A549 (cell line): Measurements from ENCODE around the gene AP3D1. TPM values are rescaled to one million over a fixed set of nuclear protein-coding genes. Genes with fewer than 3 reads are reported as not detected.

Experiments
- ATAC-seq, 2 experiments: fragments of 200-7000 bp in 1 of 2; fragments of >200 bp in 1 of 2; cut with Nextera tagmentation in 1 of 2; cut with Tn5 transposase in 1 of 2; 3 replicates each; pipeline versions ENCODE4 v1.8.0 to v1.9.1; 2018 to 2020; ENCODE audit warnings: mild to moderate bottlenecking in 1 of 2, moderate library complexity in 1 of 2
- CTCF ChIA-PET: fragments of 300-600 bp; sonication (Branson Sonifier 250); formaldehyde crosslinking; extraction: SDS; loops from one replicate; lab custom pipeline; 2021; ENCODE audit warnings: antibody characterized with exemption, inconsistent platforms; lab: Yijun Ruan, JAX
- POLR2A ChIA-PET: fragments of 350-600 bp; formaldehyde crosslinking; extraction: SDS; loops from one replicate; lab custom pipeline; 2021; ENCODE audit warnings: antibody characterized with exemption, inconsistent platforms; lab: Yijun Ruan, JAX
- DNase-seq, 2 experiments: peaks; one replicate each; pipeline versions ENCODE4 v3.0.0 to v3.0.0-alpha.2; 2011 to 2016; ENCODE audit warnings: low read depth in 1 of 2, low spot score in 1 of 2
- FAIRE-seq: peaks from 2 replicates; lab custom pipeline; 2011; peaks lifted over from hg19 to GRCh38; lab: Jason Lieb, UNC
- H3K27ac ChIP-seq, 2 experiments: fragments of >200 bp; sonication (Bioruptor Twin); formaldehyde crosslinking; 3 replicates each; pipeline ENCODE4 v1.5.1; 2016 to 2017
- H3K4me1 ChIP-seq: fragments of >200 bp; sonication (Bioruptor Twin); formaldehyde crosslinking; 3 replicates; pipeline ENCODE4 v1.6.1; 2016
- H3K4me2 ChIP-seq: fragments of >200 bp; sonication (Bioruptor Twin); formaldehyde crosslinking; 3 replicates; pipeline ENCODE4 v1.6.1; 2016
- H3K4me3 ChIP-seq: fragments of >200 bp; sonication (Bioruptor Twin); formaldehyde crosslinking; 3 replicates; pipeline ENCODE4 v1.5.1; 2016
- H3K9me3 ChIP-seq: fragments of >200 bp; sonication (Bioruptor Twin); formaldehyde crosslinking; 3 replicates; pipeline ENCODE4 v1.6.1; 2016
- BHLHE40 ChIP-seq: IDR thresholded peaks from 2 replicates; pipeline ENCODE4 v1.6.1; 2012; ENCODE audit warnings: low read depth, low read length, inconsistent platforms
- CBX8 ChIP-seq: fragments of 200-600 bp; sonication (generic); IDR thresholded peaks from 2 replicates; pipeline ENCODE4 v1.6.1; 2016
- CHD2 ChIP-seq: fragments of 150-350 bp; IDR thresholded peaks from 2 replicates; pipeline ENCODE4 v1.6.1; 2014; ENCODE audit warnings: low read length; ENCODE audit not compliant: partially characterized antibody
- CHD4 ChIP-seq: fragments of 200-600 bp; sonication (generic); IDR thresholded peaks from 2 replicates; pipeline ENCODE4 v1.6.1; 2016; ENCODE audit warnings: antibody characterized with exemption, mild to moderate bottlenecking, borderline replicate concordance
- EHF ChIP-seq: fragments of 250-450 bp; sonication (Bioruptor Pico); IDR thresholded peaks from 2 replicates; pipeline ENCODE4 v1.5.0; 2020; ENCODE audit warnings: mild to moderate bottlenecking
- EP300 ChIP-seq, 2 experiments: fragments of >200 bp; sonication (Bioruptor Twin); formaldehyde crosslinking; IDR thresholded peaks; 2 replicates in 1 of 2; 3 replicates in 1 of 2; pipeline ENCODE4 v1.6.1; 2016 to 2017
- ESRRA ChIP-seq: fragments of 150-350 bp; IDR thresholded peaks from 2 replicates; pipeline ENCODE4 v1.6.1; 2014; ENCODE audit warnings: mild to moderate bottlenecking, low read length, borderline replicate concordance
- FOSL2 ChIP-seq, 2 experiments: fragments of 450-650 bp in 1 of 2; fragments of >200 bp in 1 of 2; sonication (Bioruptor Twin) in 1 of 2; formaldehyde crosslinking; IDR thresholded peaks; 2 replicates each; pipeline versions ENCODE4 v1.5.0 to v1.6.1; 2016 to 2020; ENCODE audit warnings: mild to moderate bottlenecking in 1 of 2, moderate library complexity in 1 of 2
- FOXS1 ChIP-seq: fragments of 250-450 bp; sonication (Bioruptor Pico); IDR thresholded peaks from 2 replicates; pipeline ENCODE4 v1.5.0; 2020; ENCODE audit warnings: mild to moderate bottlenecking, moderate library complexity
- GATA3 ChIP-seq: IDR thresholded peaks from 2 replicates; pipeline ENCODE4 v1.6.1; 2012; ENCODE audit warnings: borderline replicate concordance
- HDAC2 ChIP-seq: fragments of 200-600 bp; sonication (generic); IDR thresholded peaks from 2 replicates; pipeline ENCODE4 v1.6.1; 2016
- HEYL ChIP-seq: fragments of 250-450 bp; sonication (Bioruptor Pico); IDR thresholded peaks from 2 replicates; pipeline ENCODE4 v1.8.0; 2021; ENCODE audit warnings: mild to moderate bottlenecking, moderate library complexity
- JUN ChIP-seq, 2 experiments: fragments of >200 bp; sonication (Bioruptor Twin); formaldehyde crosslinking; IDR thresholded peaks; 2 replicates in 1 of 2; 3 replicates in 1 of 2; pipeline ENCODE4 v1.6.1; 2016 to 2017
- KDM1A ChIP-seq: fragments of 200-600 bp; sonication (generic); IDR thresholded peaks from 2 replicates; pipeline ENCODE4 v1.6.1; 2016; ENCODE audit warnings: low read depth, mild to moderate bottlenecking
- KDM5A ChIP-seq: fragments of 200-600 bp; sonication (generic); IDR thresholded peaks from 2 replicates; pipeline ENCODE4 v1.6.1; 2016; ENCODE audit warnings: antibody characterized with exemption, mild to moderate bottlenecking
- MAFK ChIP-seq: fragments of 450-650 bp; IDR thresholded peaks from 2 replicates; pipeline ENCODE4 v1.6.1; 2014; ENCODE audit not compliant: partially characterized antibody
- PBX3 ChIP-seq: IDR thresholded peaks from 2 replicates; pipeline ENCODE4 v1.6.1; 2012
- RCOR1 ChIP-seq: fragments of 150-350 bp; IDR thresholded peaks from 2 replicates; pipeline ENCODE4 v1.6.1; 2014; ENCODE audit warnings: antibody characterized with exemption, low read length, low read depth
- REST ChIP-seq: fragments of 200-600 bp; sonication (generic); IDR thresholded peaks from 2 replicates; pipeline ENCODE4 v1.6.1; 2016; ENCODE audit warnings: antibody characterized with exemption, mild to moderate bottlenecking, moderate library complexity
- RFX5 ChIP-seq: fragments of 450-650 bp; IDR thresholded peaks from 2 replicates; pipeline ENCODE4 v1.7.1; 2014; ENCODE audit warnings: antibody characterized with exemption, mild to moderate bottlenecking, moderate library complexity
- RNF2 ChIP-seq: fragments of 200-600 bp; sonication (generic); IDR thresholded peaks from 2 replicates; pipeline ENCODE4 v1.6.1; 2016; ENCODE audit warnings: low read depth, mild to moderate bottlenecking, antibody characterized with exemption, moderate library complexity, borderline replicate concordance
- TFCP2L1 ChIP-seq: fragments of 250-450 bp; sonication (Bioruptor Pico); IDR thresholded peaks from 2 replicates; pipeline ENCODE4 v1.5.0; 2021; ENCODE audit warnings: mild to moderate bottlenecking
- ZNF302 ChIP-seq: fragments of 250-450 bp; sonication (Bioruptor Pico); IDR thresholded peaks from 2 replicates; pipeline ENCODE4 v1.9.0; 2021; ENCODE audit warnings: inconsistent platforms, mild to moderate bottlenecking, moderate library complexity
- WGBS: methylation state at CpG from one replicate; pipeline ENCODE4 v1.1.6; 2017; ENCODE audit errors: missing lambda C conversion rate; 5-methylcytosine and 5-hydroxymethylcytosine counted together
- polyA plus RNA-seq, 4 experiments: library from polyadenylated mRNA; depleted of rRNA in 3 of 4; stranded (reverse); fragments of >200 nt; fragmentation: RNase III in 1 of 4; extraction: RNeasy Plus Mini Kit Qiagen cat#74134 plus additional on column Dnase treatment in 1 of 4; gene quantifications; 2 replicates in 3 of 4; 3 replicates in 1 of 4; pipeline ENCODE4 v1.2.3, GENCODE V29; 2011 to 2017
- TF ChIP-seq, protein P1 (sequence below): fragments of >200 bp; sonication (Bioruptor Twin); formaldehyde crosslinking; IDR thresholded peaks from 3 replicates; pipeline ENCODE4 v1.5.1; 2016
- TF ChIP-seq, protein P2 (sequence below): fragments of 450-650 bp; IDR thresholded peaks from 2 replicates; pipeline ENCODE4 v1.6.1; 2014; ENCODE audit warnings: antibody characterized with exemption
- TF ChIP-seq, protein P3 (sequence below): IDR thresholded peaks from 2 replicates; pipeline ENCODE4 v1.6.1; 2012; ENCODE audit warnings: low read depth, borderline replicate concordance

Gene AP3D1
- polyA plus RNA-seq, 2 of the 4 experiments (the other 2 are of a cell fraction) = 44.4 to 66.9 TPM

GRCh38 chr19:2144190-2144589, 7.2 kb downstream of the AP3D1 start:
- no peak for TF ChIP-seq CHD4
- TF ChIP-seq RNF2 = no peak
- TF ChIP-seq, protein P1, sequence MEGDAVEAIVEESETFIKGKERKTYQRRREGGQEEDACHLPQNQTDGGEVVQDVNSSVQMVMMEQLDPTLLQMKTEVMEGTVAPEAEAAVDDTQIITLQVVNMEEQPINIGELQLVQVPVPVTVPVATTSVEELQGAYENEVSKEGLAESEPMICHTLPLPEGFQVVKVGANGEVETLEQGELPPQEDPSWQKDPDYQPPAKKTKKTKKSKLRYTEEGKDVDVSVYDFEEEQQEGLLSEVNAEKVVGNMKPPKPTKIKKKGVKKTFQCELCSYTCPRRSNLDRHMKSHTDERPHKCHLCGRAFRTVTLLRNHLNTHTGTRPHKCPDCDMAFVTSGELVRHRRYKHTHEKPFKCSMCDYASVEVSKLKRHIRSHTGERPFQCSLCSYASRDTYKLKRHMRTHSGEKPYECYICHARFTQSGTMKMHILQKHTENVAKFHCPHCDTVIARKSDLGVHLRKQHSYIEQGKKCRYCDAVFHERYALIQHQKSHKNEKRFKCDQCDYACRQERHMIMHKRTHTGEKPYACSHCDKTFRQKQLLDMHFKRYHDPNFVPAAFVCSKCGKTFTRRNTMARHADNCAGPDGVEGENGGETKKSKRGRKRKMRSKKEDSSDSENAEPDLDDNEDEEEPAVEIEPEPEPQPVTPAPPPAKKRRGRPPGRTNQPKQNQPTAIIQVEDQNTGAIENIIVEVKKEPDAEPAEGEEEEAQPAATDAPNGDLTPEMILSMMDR = no peak
- no peak for TF ChIP-seq CHD2
- TF ChIP-seq PBX3 = no peak
- TF ChIP-seq EHF (CRISPR knock-in tag) = no peak
- no peak for DNase-seq
- Histone ChIP-seq H3K4me2 (no peak overlapping the region), H3K27ac (no peak overlapping the region), H3K9me3 (no peaks in the 10 kb centered on the region), H3K4me1 (no peaks in the 10 kb centered on the region; the same call in 2 of the 3 replicates), H3K4me3 (no peak overlapping the region)
- POLR2A ChIA-PET = no interaction called here
- ATAC-seq = no peak
- no peak for FAIRE-seq
- CTCF ChIA-PET = interaction anchor here (0.7 to 1.8 kb wide), 2 partner anchors 31 to 125 kb away, joined by 4 read pairs; no protein-coding TSS in a partner anchor
- 95% methylated on average over 12 of the region's 15 CpGs for WGBS

DNA sequence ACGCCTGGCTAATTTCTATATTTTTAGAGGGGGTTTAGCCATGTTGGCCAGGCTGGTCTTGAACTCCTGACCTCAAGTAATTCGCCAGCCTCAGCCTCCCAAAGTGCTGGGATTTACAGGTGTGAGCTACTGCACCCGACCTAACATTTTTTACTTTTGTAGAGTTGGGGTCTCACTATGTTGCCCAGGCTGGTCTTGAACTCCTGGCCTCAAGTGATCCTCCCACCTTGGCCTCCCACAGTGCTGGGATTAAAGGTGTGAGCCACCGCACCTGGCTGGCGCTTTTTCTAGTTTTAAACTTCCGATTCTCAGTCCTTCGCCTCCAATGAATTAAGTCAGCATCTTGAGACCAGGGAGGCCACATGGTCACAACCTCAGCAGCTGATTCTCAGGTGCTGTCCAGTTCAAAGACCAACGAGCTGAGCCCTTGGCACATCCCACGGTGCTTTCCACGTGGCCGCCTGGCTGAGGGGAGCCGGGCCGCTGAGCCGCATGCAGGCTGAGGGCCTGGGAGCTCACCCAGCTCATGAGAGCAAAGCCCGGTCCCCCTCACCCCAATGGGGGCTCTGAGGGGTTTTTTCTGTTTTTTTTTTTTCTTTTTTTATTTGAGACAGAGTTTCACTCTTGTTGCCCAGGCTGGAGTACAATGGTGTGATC, 9.1 kb downstream of the AP3D1 start:
- no peaks in the 10 kb centered on the region for H3K4me1 ChIP-seq
- H3K4me3 ChIP-seq = no peak overlapping the region
- no peak overlapping the region for H3K4me2 ChIP-seq
- H3K27ac ChIP-seq = no peak overlapping the region
- FAIRE-seq = no peak
- TF ChIP-seq GATA3 (no peak), BHLHE40 (no peak), HEYL (CRISPR knock-in tag) (no peak), CHD4 (no peak), TFCP2L1 (CRISPR knock-in tag) (no peak), RFX5 (no peak), FOXS1 (CRISPR knock-in tag) (no peak), RCOR1 (no peak)
- TF ChIP-seq, protein P2, sequence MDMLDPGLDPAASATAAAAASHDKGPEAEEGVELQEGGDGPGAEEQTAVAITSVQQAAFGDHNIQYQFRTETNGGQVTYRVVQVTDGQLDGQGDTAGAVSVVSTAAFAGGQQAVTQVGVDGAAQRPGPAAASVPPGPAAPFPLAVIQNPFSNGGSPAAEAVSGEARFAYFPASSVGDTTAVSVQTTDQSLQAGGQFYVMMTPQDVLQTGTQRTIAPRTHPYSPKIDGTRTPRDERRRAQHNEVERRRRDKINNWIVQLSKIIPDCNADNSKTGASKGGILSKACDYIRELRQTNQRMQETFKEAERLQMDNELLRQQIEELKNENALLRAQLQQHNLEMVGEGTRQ = no peak
- H3K9me3 ChIP-seq = no peaks in the 10 kb centered on the region
- WGBS = 96% methylated on average over 15 of the region's 15 CpGs
- CTCF ChIA-PET = interaction anchor here (0.6 kb wide), 1 partner anchor 237 kb away, joined by 3 read pairs; no protein-coding TSS in a partner anchor
- DNase-seq = no peak
- POLR2A ChIA-PET = no interaction called here
- ATAC-seq = no peak

- ChIA-PET CTCF (interaction anchor here (0.7 kb wide), 1 partner anchor 16 kb away, joined by 3 read pairs; no protein-coding TSS in a partner anchor), POLR2A (no interaction called here)
- no peak overlapping the region for H3K4me3 ChIP-seq
- H3K4me2 ChIP-seq = no peak overlapping the region
- 93% methylated on average over 14 of the region's 14 CpGs for WGBS
- no peak overlapping the region for H3K27ac ChIP-seq
- H3K9me3 ChIP-seq = no peaks in the 10 kb centered on the region
- ATAC-seq (no peak), DNase-seq (no peak), FAIRE-seq (no peak)
- no peaks in the 10 kb centered on the region for H3K4me1 ChIP-seq
- no peak for TF ChIP-seq FOSL2 (IDR thresholded peaks at IDR 0.05)
- TF ChIP-seq FOSL2 (CRISPR knock-in tag; IDR thresholded peaks at IDR 0.05) = no peak
- TF ChIP-seq ZNF302 (CRISPR knock-in tag) = no peak
- no peak for TF ChIP-seq KDM1A
- no peak for TF ChIP-seq HDAC2
- no peak for TF ChIP-seq CBX8
- TF ChIP-seq KDM5A = no peak
- TF ChIP-seq EHF (CRISPR knock-in tag) = no peak
- no peak for TF ChIP-seq MAFK
- TF ChIP-seq, protein P3, sequence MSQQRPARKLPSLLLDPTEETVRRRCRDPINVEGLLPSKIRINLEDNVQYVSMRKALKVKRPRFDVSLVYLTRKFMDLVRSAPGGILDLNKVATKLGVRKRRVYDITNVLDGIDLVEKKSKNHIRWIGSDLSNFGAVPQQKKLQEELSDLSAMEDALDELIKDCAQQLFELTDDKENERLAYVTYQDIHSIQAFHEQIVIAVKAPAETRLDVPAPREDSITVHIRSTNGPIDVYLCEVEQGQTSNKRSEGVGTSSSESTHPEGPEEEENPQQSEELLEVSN = no peak
- no peak for TF ChIP-seq TFCP2L1 (CRISPR knock-in tag)
- no peak for TF ChIP-seq ESRRA
- TF ChIP-seq EP300 (IDR thresholded peaks at IDR 0.05) = no peak
- no peak for TF ChIP-seq JUN (IDR thresholded peaks at IDR 0.05)
- no peak for TF ChIP-seq REST
These were observed 11.2 kb downstream of the AP3D1 start for GRCh38 chr19:2140138-2140569.
